Ramos (cell line): ENCODE measurements around the gene GGTLC3.
"Not testable (repeated sequence)": the region's sequence is repeated elsewhere in the genome, so short reads cannot be mapped to it uniquely, and the experiment has no call there.

Experiments used
- in situ Hi-C: fragments of 300-500 bp; cut with MboI; formaldehyde crosslinking; loops from one replicate; pipeline ENCODE4 v1.14.3; 2022; ENCODE audit warnings: low sequenced_read_pairs; ENCODE audit not compliant: unreplicated experiment

GGTLC3 gene

GRCh38 chr22:18522762-18523161 lies 4.8 kb upstream of the GGTLC3 start:
- in situ Hi-C loops, result not testable (repeated sequence)

- in situ Hi-C loops, result not testable (repeated sequence)
Measured at GRCh38 chr22:18513454-18513853, 4.5 kb downstream of the GGTLC3 start.

GRCh38 chr22:18512378-18512777 lies 5.6 kb downstream of the GGTLC3 start:
- in situ Hi-C loops, result not testable (repeated sequence)

GRCh38 chr22:18511327-18511726 lies 6.6 kb downstream of the GGTLC3 start:
- in situ Hi-C loops, result not testable (repeated sequence)

- in situ Hi-C loops, result not testable (repeated sequence)
Measured at GRCh38 chr22:18496227-18496626, 21.7 kb downstream of the GGTLC3 start.
